HepG2 (cell line): ENCODE measurements around the gene OR10AD1. TPM values are rescaled to one million over a fixed set of nuclear protein-coding genes. Genes with fewer than 3 reads are reported as not detected.
"Not testable (repeated sequence)": the region's sequence is repeated elsewhere in the genome, so short reads cannot be mapped to it uniquely, and the experiment has no call there.

Source experiments
- ATAC-seq: fragments of 200-7000 bp; cut with Tn5 transposase; 3 replicates; pipeline ENCODE4 v1.9.1; 2020; ENCODE audit warnings: mild to moderate bottlenecking, moderate library complexity
- BruUV-seq: library from RNA; stranded (reverse); fragments of 400-500 nt; replicated peaks from 2 replicates; lab custom pipeline; 2021; lab: Mats Ljungman, UMichigan
- CTCF ChIA-PET: fragments of 300-600 bp; formaldehyde crosslinking; extraction: SDS; loops from one replicate; lab custom pipeline; 2021; ENCODE audit warnings: low total read pairs, inconsistent platforms, low intra/inter-chr PET ratio; lab: Yijun Ruan, JAX
- POLR2A ChIA-PET: fragments of 350-600 bp; sonication (Branson Sonifier 250); formaldehyde crosslinking; loops from one replicate; lab custom pipeline; 2020; ENCODE audit warnings: antibody characterized with exemption, inconsistent platforms; lab: Yijun Ruan, JAX
- DNase-seq: peaks from one replicate; pipeline ENCODE4 v3.0.0-alpha.2; 2015; ENCODE audit warnings: low spot score
- FAIRE-seq: peaks from 3 replicates; lab custom pipeline; 2011; peaks lifted over from hg19 to GRCh38; lab: Jason Lieb, UNC
- H2AFZ ChIP-seq: one replicate; pipeline ENCODE4 v1.6.1; 2011; ENCODE audit warnings: low read length, inconsistent platforms
- H3K27ac ChIP-seq: fragments of 300-600 bp; 3 replicates; pipeline ENCODE4 v1.8.0; 2011; ENCODE audit warnings: mixed run types, mild to moderate bottlenecking, mixed read lengths, low read length, inconsistent platforms; ENCODE audit not compliant: insufficient read depth; ENCODE audit errors: extremely low read length
- H3K27me3 ChIP-seq, 2 experiments: fragments of 200-600 bp in 1 of 2; 2 replicates in 1 of 2; 3 replicates in 1 of 2; pipeline versions ENCODE4 v1.6.0 to v1.8.0; 2011; ENCODE audit warnings: low read length in 2 of 2, mild to moderate bottlenecking in 2 of 2, moderate library complexity in 2 of 2, inconsistent platforms in 1 of 2; ENCODE audit not compliant: insufficient read depth in 2 of 2, control insufficient read depth in 1 of 2
- H3K36me3 ChIP-seq, 2 experiments: fragments of 200-600 bp in 1 of 2; replicated peaks in 1 of 2; 2 replicates in 1 of 2; 3 replicates in 1 of 2; pipeline versions ENCODE4 v1.5.1 to v1.8.0; 2011; ENCODE audit warnings: low read length in 2 of 2, inconsistent platforms in 1 of 2; ENCODE audit not compliant: insufficient read depth in 2 of 2, control insufficient read depth in 1 of 2
- H3K4me1 ChIP-seq: 2 replicates; pipeline ENCODE4 v1.5.1; 2012; ENCODE audit warnings: low read length, inconsistent platforms; ENCODE audit not compliant: insufficient read depth
- H3K4me2 ChIP-seq: 2 replicates; pipeline ENCODE4 v1.6.0; 2011; ENCODE audit warnings: low read depth, low read length, inconsistent platforms
- H3K4me3 ChIP-seq, 3 experiments: fragments of 200-600 bp in 1 of 3; sonication (generic), shearing (Covaris generic) in 1 of 3; replicated peaks in 1 of 3; 2 replicates each; pipeline ENCODE4 v1.5.1; 2011 to 2016; ENCODE audit warnings: low read length in 3 of 3, inconsistent platforms in 2 of 3, low read depth in 2 of 3, mild to moderate bottlenecking in 2 of 3, control low read depth in 1 of 3, mixed read lengths in 1 of 3; ENCODE audit not compliant: insufficient read depth in 1 of 3
- H3K79me2 ChIP-seq: one replicate; pipeline ENCODE4 v1.6.1; 2011; ENCODE audit warnings: low read length, inconsistent platforms; ENCODE audit not compliant: insufficient read depth
- H3K9ac ChIP-seq: 2 replicates; pipeline ENCODE4 v1.6.0; 2011; ENCODE audit warnings: mild to moderate bottlenecking, low read depth, low read length, inconsistent platforms; ENCODE audit not compliant: insufficient read depth
- H3K9me3 ChIP-seq: 2 replicates; pipeline ENCODE4 v1.5.1; 2012; ENCODE audit warnings: mild to moderate bottlenecking, low read length
- H4K20me1 ChIP-seq: 2 replicates; pipeline ENCODE4 v1.6.0; 2011; ENCODE audit warnings: inconsistent platforms, mild to moderate bottlenecking, low read length, moderate library complexity; ENCODE audit not compliant: insufficient read depth
- CBFB ChIP-seq: sonication (generic); formaldehyde crosslinking; IDR thresholded peaks from 2 replicates; pipeline ENCODE4 v1.4.0; 2020; ENCODE audit warnings: missing genetic modification reagents
- CBX2 ChIP-seq, 2 experiments: fragments of 200-600 bp in 1 of 2; sonication (generic); formaldehyde crosslinking in 1 of 2; IDR thresholded peaks; 2 replicates each; pipeline versions ENCODE4 v1.7.0 to v1.8.1; 2018 to 2022; ENCODE audit warnings: low read depth in 2 of 2, low read length in 1 of 2, mild to moderate bottlenecking in 1 of 2, missing genetic modification reagents in 1 of 2
- TAF15 ChIP-seq: fragments of 200-400 bp; formaldehyde crosslinking; IDR thresholded peaks from one replicate; pipeline ENCODE4 v1.6.1; 2018; ENCODE audit warnings: mild to moderate bottlenecking, low read depth, low read length; ENCODE audit not compliant: poor library complexity, severe bottlenecking
- ZNF431 ChIP-seq: sonication (generic); formaldehyde crosslinking; IDR thresholded peaks from 2 replicates; pipeline ENCODE4 v1.9.0; 2022; ENCODE audit warnings: missing genetic modification reagents, low read depth, mild to moderate bottlenecking, borderline replicate concordance
- ZNF564 ChIP-seq: sonication (generic); formaldehyde crosslinking; IDR thresholded peaks from 2 replicates; pipeline ENCODE4 v1.8.1; 2023; ENCODE audit warnings: mild to moderate bottlenecking, missing genetic modification reagents
- WGBS: methylation state at CpG from one replicate; pipeline ENCODE4 v1.1.6; 2017; ENCODE audit warnings: low lambda C conversion rate; 5-methylcytosine and 5-hydroxymethylcytosine counted together
- in situ Hi-C: cut with HindIII; loops from 2 replicates; pipeline ENCODE4 v1.10.0; 2017; ENCODE audit warnings: low pct_unique_long_range_greater_than_20kb; ENCODE audit not compliant: extremely low pct_ligation_motif_present
- intact Hi-C: fragments of 100-400 bp; cut with micrococcal nuclease; formaldehyde crosslinking; loops from one replicate; pipeline ENCODE4 v1.10.0; 2022; ENCODE audit not compliant: unreplicated experiment
- polyA plus RNA-seq, 8 experiments: library from polyadenylated mRNA; depleted of rRNA in 3 of 8; stranded (reverse) in 7 of 8; unstranded in 1 of 8; fragments of >200 nt; fragmentation: Illumina TruSeq in 4 of 8; extraction: Trizol in 4 of 8; gene quantifications; 2 replicates each; pipeline versions ENCODE4 v1.2.1 to v1.2.3, GENCODE V29; 2011 to 2016; ENCODE audit warnings: low read depth in 4 of 8, missing spikeins in 1 of 8, mixed read lengths in 1 of 8; ENCODE audit not compliant: insufficient read depth in 1 of 8
- total RNA-seq, 5 experiments: library from RNA; depleted of rRNA; stranded (reverse); fragments of >200 nt; fragmentation: Illumina TruSeq; extraction: Trizol; gene quantifications; 2 replicates each; pipeline ENCODE4 v1.2.3, GENCODE V29; 2016; ENCODE audit warnings: low read depth in 1 of 5
- TF ChIP-seq, protein P1 (sequence below): sonication (generic); formaldehyde crosslinking; IDR thresholded peaks from 2 replicates; pipeline ENCODE4 v1.8.1; 2022; ENCODE audit warnings: low read depth, mild to moderate bottlenecking, missing genetic modification reagents

The OR10AD1 gene
- total and polyA plus RNA-seq, 2 of the 13 experiments (the other 11 are each of a cell fraction or from before 2014, with no cell fraction given), result not detected

DNA sequence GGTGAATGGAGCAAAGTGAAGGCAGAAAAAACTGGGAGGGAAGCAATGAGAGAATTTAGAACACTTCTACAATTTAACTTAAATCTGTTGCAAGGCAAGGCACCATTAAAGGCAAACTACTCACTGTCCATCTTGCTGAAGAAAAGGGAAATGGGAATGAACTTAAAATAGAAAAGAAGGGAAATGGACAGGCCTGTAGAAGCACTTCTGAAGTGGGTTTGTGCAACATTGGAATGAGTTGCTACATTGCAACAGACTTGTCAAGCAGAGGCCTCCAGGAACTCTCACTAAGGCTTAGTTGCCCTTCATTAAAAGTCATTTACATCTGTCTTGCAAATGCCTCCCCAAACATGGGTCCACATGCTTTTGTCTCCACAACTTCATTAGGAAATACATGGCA is 13.7 kb upstream of the OR10AD1 start:
- TF ChIP-seq ZNF431 (CRISPR knock-in tag) (no peak), CBFB (no peak), CBX2 (IDR thresholded peaks at IDR 0.05; ENCODE audit: low read depth, low read length) (no peak), CBX2 (CRISPR knock-in tag; IDR thresholded peaks at IDR 0.05; ENCODE audit: low read depth) (no peak), ZNF564 (CRISPR knock-in tag) (no peak), TAF15 (no peak)
- TF ChIP-seq, protein P1, sequence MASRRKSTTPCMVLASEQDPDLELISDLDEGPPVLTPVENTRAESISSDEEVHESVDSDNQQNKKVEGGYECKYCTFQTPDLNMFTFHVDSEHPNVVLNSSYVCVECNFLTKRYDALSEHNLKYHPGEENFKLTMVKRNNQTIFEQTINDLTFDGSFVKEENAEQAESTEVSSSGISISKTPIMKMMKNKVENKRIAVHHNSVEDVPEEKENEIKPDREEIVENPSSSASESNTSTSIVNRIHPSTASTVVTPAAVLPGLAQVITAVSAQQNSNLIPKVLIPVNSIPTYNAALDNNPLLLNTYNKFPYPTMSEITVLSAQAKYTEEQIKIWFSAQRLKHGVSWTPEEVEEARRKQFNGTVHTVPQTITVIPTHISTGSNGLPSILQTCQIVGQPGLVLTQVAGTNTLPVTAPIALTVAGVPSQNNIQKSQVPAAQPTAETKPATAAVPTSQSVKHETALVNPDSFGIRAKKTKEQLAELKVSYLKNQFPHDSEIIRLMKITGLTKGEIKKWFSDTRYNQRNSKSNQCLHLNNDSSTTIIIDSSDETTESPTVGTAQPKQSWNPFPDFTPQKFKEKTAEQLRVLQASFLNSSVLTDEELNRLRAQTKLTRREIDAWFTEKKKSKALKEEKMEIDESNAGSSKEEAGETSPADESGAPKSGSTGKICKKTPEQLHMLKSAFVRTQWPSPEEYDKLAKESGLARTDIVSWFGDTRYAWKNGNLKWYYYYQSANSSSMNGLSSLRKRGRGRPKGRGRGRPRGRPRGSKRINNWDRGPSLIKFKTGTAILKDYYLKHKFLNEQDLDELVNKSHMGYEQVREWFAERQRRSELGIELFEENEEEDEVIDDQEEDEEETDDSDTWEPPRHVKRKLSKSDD, result no peak
- intact Hi-C loops, result no loop called here
- no TSS peak for BruUV-seq
- ChIA-PET CTCF (no interaction called here), POLR2A (no interaction called here)
- no peaks in the 10 kb centered on the region for H3K9me3 ChIP-seq
- H2AFZ ChIP-seq, result no peak overlapping the region
- H3K27ac ChIP-seq, result no peak overlapping the region
- H3K4me2 ChIP-seq, result no peak overlapping the region
- no peaks in the 10 kb centered on the region for H4K20me1 ChIP-seq
- ATAC-seq (no peak), FAIRE-seq (no peak), DNase-seq (no peak)
- H3K4me3 ChIP-seq, result no peak overlapping the region
- in situ Hi-C loops, result no loop called here
- H3K36me3 ChIP-seq, result no peaks in the 10 kb centered on the region
- H3K9ac ChIP-seq, result no peak overlapping the region
- no peaks in the 10 kb centered on the region for H3K4me1 ChIP-seq
- H3K27me3 ChIP-seq, result no peaks in the 10 kb centered on the region
- H3K79me2 ChIP-seq, result no peaks in the 10 kb centered on the region

DNA sequence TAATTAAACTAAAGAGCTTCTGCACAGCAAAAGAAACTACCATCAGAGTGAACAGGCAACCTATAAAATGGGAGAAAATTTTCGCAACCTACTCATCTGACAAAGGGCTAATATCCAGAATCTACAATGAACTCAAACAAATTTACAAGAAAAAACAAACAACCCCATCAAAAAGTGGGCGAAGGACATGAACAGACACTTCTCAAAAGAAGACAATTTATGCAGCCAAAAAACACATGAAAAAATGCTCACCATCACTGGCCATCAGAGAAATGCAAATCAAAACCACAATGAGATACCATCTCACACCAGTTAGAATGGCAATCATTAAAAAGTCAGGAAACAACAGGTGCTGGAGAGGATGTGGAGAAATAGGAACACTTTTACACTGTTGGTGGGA is 6.4 kb upstream of the OR10AD1 start:
- in situ Hi-C loops, H3K9me3 ChIP-seq, H3K27ac ChIP-seq, H3K27me3 ChIP-seq, BruUV-seq, H4K20me1 ChIP-seq, POLR2A ChIA-PET, H3K36me3 ChIP-seq, FAIRE-seq, H2AFZ ChIP-seq, H3K79me2 ChIP-seq, H3K4me2 ChIP-seq, H3K9ac ChIP-seq, H3K4me1 ChIP-seq, intact Hi-C loops, H3K4me3 ChIP-seq, ATAC-seq, CTCF ChIA-PET, DNase-seq: not testable (repeated sequence)
- 5% methylated on average over 1 of the region's 2 CpGs for WGBS
